RWPE2 (cell line): ENCODE results near the gene SYDE2.

Experiments used
- ATAC-seq: fragments of 200-7000 bp; cut with Tn5 transposase; 3 replicates; pipeline ENCODE4 v1.9.1; 2021; ENCODE audit warnings: low read depth
- DNase-seq: peaks from one replicate; pipeline ENCODE4 v3.0.0-alpha.2; 2020; ENCODE audit warnings: low spot score
- H3K27ac ChIP-seq: fragments of 450-650 bp; 2 replicates; pipeline ENCODE4 v1.5.1; 2017; ENCODE audit warnings: mild to moderate bottlenecking; ENCODE audit not compliant: poor library complexity, severe bottlenecking
- H3K27me3 ChIP-seq: fragments of 250-450 bp; sonication (Bioruptor Pico); 2 replicates; pipeline ENCODE4 v1.5.1; 2021; ENCODE audit warnings: mild to moderate bottlenecking, moderate library complexity; ENCODE audit not compliant: insufficient read depth, poor library complexity, severe bottlenecking
- H3K36me3 ChIP-seq: fragments of 250-450 bp; sonication (Bioruptor Pico); 2 replicates; pipeline ENCODE4 v1.5.1; 2020; ENCODE audit warnings: low read depth, mild to moderate bottlenecking, moderate library complexity
- H3K4me1 ChIP-seq: fragments of 250-450 bp; sonication (Bioruptor Pico); 2 replicates; pipeline ENCODE4 v1.5.1; 2021; ENCODE audit warnings: mild to moderate bottlenecking, moderate library complexity; ENCODE audit not compliant: insufficient read depth, poor library complexity, severe bottlenecking
- H3K4me3 ChIP-seq: fragments of 250-450 bp; sonication (Bioruptor Pico); 2 replicates; pipeline ENCODE4 v1.5.1; 2021; ENCODE audit warnings: mild to moderate bottlenecking, moderate library complexity; ENCODE audit not compliant: severe bottlenecking
- H3K9me3 ChIP-seq: fragments of 250-450 bp; sonication (Bioruptor Pico); 2 replicates; pipeline ENCODE4 v1.5.1; 2021; ENCODE audit warnings: mild to moderate bottlenecking, moderate library complexity; ENCODE audit not compliant: severe bottlenecking
- TF ChIP-seq, protein P1 (sequence below): fragments of 450-650 bp; IDR thresholded peaks from one replicate; pipeline ENCODE4 v1.5.1; 2017; ENCODE audit warnings: mild to moderate bottlenecking, moderate library complexity; ENCODE audit not compliant: poor library complexity, severe bottlenecking

Gene SYDE2

GRCh38 chr1:85201340-85202091 is 700 bp upstream of the SYDE2 start:
- TF ChIP-seq, protein P1, sequence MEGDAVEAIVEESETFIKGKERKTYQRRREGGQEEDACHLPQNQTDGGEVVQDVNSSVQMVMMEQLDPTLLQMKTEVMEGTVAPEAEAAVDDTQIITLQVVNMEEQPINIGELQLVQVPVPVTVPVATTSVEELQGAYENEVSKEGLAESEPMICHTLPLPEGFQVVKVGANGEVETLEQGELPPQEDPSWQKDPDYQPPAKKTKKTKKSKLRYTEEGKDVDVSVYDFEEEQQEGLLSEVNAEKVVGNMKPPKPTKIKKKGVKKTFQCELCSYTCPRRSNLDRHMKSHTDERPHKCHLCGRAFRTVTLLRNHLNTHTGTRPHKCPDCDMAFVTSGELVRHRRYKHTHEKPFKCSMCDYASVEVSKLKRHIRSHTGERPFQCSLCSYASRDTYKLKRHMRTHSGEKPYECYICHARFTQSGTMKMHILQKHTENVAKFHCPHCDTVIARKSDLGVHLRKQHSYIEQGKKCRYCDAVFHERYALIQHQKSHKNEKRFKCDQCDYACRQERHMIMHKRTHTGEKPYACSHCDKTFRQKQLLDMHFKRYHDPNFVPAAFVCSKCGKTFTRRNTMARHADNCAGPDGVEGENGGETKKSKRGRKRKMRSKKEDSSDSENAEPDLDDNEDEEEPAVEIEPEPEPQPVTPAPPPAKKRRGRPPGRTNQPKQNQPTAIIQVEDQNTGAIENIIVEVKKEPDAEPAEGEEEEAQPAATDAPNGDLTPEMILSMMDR = no peak

GRCh38 chr1:85199667-85200462 is 951 bp downstream of the SYDE2 start:
- no peaks in the 10 kb centered on the region for H3K27me3 ChIP-seq
- H3K9me3 ChIP-seq = no peaks in the 10 kb centered on the region
- ATAC-seq (peak; percentile 14; the same call in 2 of the 3 replicates), DNase-seq (no peak)
- TF ChIP-seq, protein P1 = no peak
- H3K36me3 ChIP-seq = no peaks in the 10 kb centered on the region
- peak overlapping the region; percentile 87 for H3K4me3 ChIP-seq
- peaks cover 27% of the 10 kb centered on the region for H3K4me1 ChIP-seq
- H3K27ac ChIP-seq = peak overlapping the region; percentile 72

More at GRCh38 chr1:85201340-85202091, 700 bp upstream of the SYDE2 start:
- DNase-seq = peak; percentile 71
- Histone ChIP-seq H3K4me3 (peak overlapping the region; percentile 87), H3K4me1 (peaks cover 29% of the 10 kb centered on the region), H3K27ac (peak overlapping the region; percentile 72), H3K36me3 (no peaks in the 10 kb centered on the region), H3K9me3 (no peaks in the 10 kb centered on the region), H3K27me3 (no peaks in the 10 kb centered on the region)
- ATAC-seq = peak; percentile 78

DNA sequence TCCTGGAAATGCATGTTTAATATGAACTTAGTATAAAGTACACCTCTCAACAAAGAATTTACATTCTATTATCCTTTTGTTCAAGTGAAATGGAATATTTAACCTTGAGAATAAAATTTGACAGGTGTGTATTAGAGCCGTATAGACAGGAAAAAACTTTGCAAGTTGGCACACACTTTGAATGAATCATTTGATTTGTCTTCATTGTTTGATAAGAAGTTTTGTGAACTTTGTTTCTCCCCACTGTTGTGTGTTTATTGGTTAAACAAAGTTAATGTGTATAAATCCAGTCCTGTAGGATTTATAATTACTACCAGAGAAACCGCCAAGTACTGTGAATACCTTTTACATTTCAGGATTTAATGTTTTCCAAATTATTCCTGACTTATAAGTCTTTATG is 2.0 kb downstream of the SYDE2 start:
- H3K4me1 ChIP-seq = peaks cover 17% of the 10 kb centered on the region
- H3K4me3 ChIP-seq = peak overlapping the region; percentile 87
- DNase-seq = no peak
- ATAC-seq = no peak
- H3K36me3 ChIP-seq = no peaks in the 10 kb centered on the region
- no peak overlapping the region for H3K27ac ChIP-seq
- no peaks in the 10 kb centered on the region for H3K27me3 ChIP-seq
- TF ChIP-seq, protein P1 = no peak
- H3K9me3 ChIP-seq = no peaks in the 10 kb centered on the region

- ATAC-seq (no peak), DNase-seq (no peak)
- peaks cover 11% of the 10 kb centered on the region for H3K4me1 ChIP-seq
- no peak overlapping the region for H3K4me3 ChIP-seq
- H3K27me3 ChIP-seq = no peaks in the 10 kb centered on the region
- TF ChIP-seq, protein P1 = no peak
- H3K9me3 ChIP-seq = no peaks in the 10 kb centered on the region
- no peak overlapping the region for H3K27ac ChIP-seq
- H3K36me3 ChIP-seq = no peaks in the 10 kb centered on the region
Measured at GRCh38 chr1:85196358-85196757, 4.5 kb downstream of the SYDE2 start.
